Dermis blood vessel endothelial cell (primary cell): ENCODE results near the gene PIGX. TPM values are rescaled to one million over a fixed set of nuclear protein-coding genes. Genes with fewer than 3 reads are reported as not detected.
A peak's percentile ranks its signal among the peaks of the same experiment; 100 is the strongest.

Experiments
- DNase-seq: peaks from one replicate; pipeline ENCODE4 v3.0.0; 2010
- total RNA-seq: library from RNA; depleted of rRNA; stranded (reverse); fragments of >200 nt; gene quantifications from 2 replicates; pipeline ENCODE4 v1.2.3, GENCODE V29; 2014

Gene PIGX
- 34.4 and 44.0 TPM in 2 replicates for total RNA-seq

- peak; percentile 89 for DNase-seq
These were observed at the start of gene PIGX, which contains the start of gene CEP19 for GRCh38 chr3:196711838-196712513. Gene PIGX (plus strand): TSS chr3:196712377. Gene CEP19 (minus strand): TSS chr3:196712250. CDS start chr3:196708657, 3,593 bp downstream.

GRCh38 chr3:196662711-196663571 lies 49.2 kb upstream of the PIGX start:
- DNase-seq = no peak

GRCh38 chr3:196666001-196666867 lies 45.9 kb upstream of the PIGX start:
- DNase-seq = peak; percentile 20

- DNase-seq = no peak
These were observed 44.9 kb upstream of the PIGX start for GRCh38 chr3:196667056-196667825.

GRCh38 chr3:196670339-196670738 lies 41.8 kb upstream of the PIGX start:
- DNase-seq = peak; percentile 24

- no peak for DNase-seq
These were observed 38.5 kb upstream of the PIGX start for GRCh38 chr3:196673632-196674031.

- no peak for DNase-seq
These were observed 34.8 kb upstream of the PIGX start for GRCh38 chr3:196677353-196677752.

- DNase-seq = no peak
These were observed 34.2 kb upstream of the PIGX start for GRCh38 chr3:196677931-196678330.

- DNase-seq = peak; percentile 75
These were observed 27.4 kb upstream of the PIGX start for GRCh38 chr3:196684548-196685407.

- DNase-seq = no peak
These were observed 25.7 kb upstream of the PIGX start for GRCh38 chr3:196686436-196686835.

GRCh38 chr3:196688349-196688748 lies 23.8 kb upstream of the PIGX start:
- DNase-seq = peak; percentile 64

- DNase-seq = no peak
These were observed 22.1 kb upstream of the PIGX start for GRCh38 chr3:196689941-196690660.

GRCh38 chr3:196691386-196691785 lies 20.8 kb upstream of the PIGX start:
- DNase-seq = no peak

GRCh38 chr3:196694202-196694638 lies 18.0 kb upstream of the PIGX start:
- DNase-seq = peak; percentile 29

- DNase-seq = no peak
These were observed 17.0 kb upstream of the PIGX start for GRCh38 chr3:196694941-196695848.

GRCh38 chr3:196695849-196696226 lies 16.3 kb upstream of the PIGX start:
- DNase-seq = no peak

GRCh38 chr3:196697270-196697669 lies 14.9 kb upstream of the PIGX start:
- no peak for DNase-seq

GRCh38 chr3:196699749-196700148 lies 12.4 kb upstream of the PIGX start:
- DNase-seq = no peak

GRCh38 chr3:196700801-196701200 lies 11.4 kb upstream of the PIGX start:
- DNase-seq = no peak
